SK-N-SH treated with all-trans-retinoic acid at 6 μM for 48 hours (cell line): ENCODE measurements around the gene NAT8L.

Source experiments
- BACH2 ChIP-seq: fragments of 250-450 bp; sonication (Bioruptor Pico); IDR thresholded peaks from 2 replicates; pipeline ENCODE4 v1.9.0; 2021; ENCODE audit warnings: mild to moderate bottlenecking, borderline replicate concordance
- ISL1 ChIP-seq: fragments of 250-450 bp; sonication (Bioruptor Pico); IDR thresholded peaks from 2 replicates; pipeline ENCODE4 v2.1.2; 2022; ENCODE audit warnings: mild to moderate bottlenecking, moderate library complexity
- TOX ChIP-seq: fragments of 250-450 bp; sonication (Bioruptor Pico); IDR thresholded peaks from 2 replicates; pipeline ENCODE4 v1.8.0; 2021; ENCODE audit warnings: mild to moderate bottlenecking, moderate library complexity, borderline replicate concordance
- ZC3H10 ChIP-seq: fragments of 250-450 bp; sonication (Bioruptor Pico); IDR thresholded peaks from 2 replicates; pipeline ENCODE4 v1.5.1; 2021; ENCODE audit warnings: mild to moderate bottlenecking, moderate library complexity
- ZFP30 ChIP-seq: fragments of 450-650 bp; formaldehyde crosslinking; IDR thresholded peaks from 2 replicates; pipeline ENCODE4 v1.5.0; 2022; ENCODE audit warnings: mild to moderate bottlenecking, moderate library complexity
- TF ChIP-seq, protein P1 (sequence below): fragments of 250-450 bp; sonication (Bioruptor Pico); IDR thresholded peaks from 2 replicates; pipeline ENCODE4 v1.8.0; 2020; ENCODE audit warnings: mild to moderate bottlenecking, moderate library complexity, borderline replicate concordance

DNA sequence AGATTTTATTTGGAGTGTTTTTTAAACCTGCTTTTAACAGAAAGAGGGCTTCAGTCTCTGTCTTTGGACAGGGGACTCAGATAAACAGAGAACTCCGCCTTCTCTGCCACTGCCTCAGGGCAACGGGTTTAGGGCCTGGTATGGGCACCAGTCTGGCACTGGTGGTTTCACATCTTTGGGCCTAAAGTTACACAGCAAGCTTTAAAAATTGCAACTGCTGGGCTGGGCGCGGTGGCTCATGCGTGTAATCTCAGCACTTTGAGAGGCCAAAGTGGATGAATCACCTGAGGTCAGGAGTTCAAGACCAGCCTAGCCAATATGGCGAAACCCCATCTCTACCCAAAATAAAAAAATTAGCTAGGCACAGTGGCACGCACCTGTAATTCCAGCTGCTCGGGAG lies 10.3 kb upstream of the NAT8L start:
- no peak for TF ChIP-seq ZFP30 (CRISPR knock-in tag)
- TF ChIP-seq, protein P1, sequence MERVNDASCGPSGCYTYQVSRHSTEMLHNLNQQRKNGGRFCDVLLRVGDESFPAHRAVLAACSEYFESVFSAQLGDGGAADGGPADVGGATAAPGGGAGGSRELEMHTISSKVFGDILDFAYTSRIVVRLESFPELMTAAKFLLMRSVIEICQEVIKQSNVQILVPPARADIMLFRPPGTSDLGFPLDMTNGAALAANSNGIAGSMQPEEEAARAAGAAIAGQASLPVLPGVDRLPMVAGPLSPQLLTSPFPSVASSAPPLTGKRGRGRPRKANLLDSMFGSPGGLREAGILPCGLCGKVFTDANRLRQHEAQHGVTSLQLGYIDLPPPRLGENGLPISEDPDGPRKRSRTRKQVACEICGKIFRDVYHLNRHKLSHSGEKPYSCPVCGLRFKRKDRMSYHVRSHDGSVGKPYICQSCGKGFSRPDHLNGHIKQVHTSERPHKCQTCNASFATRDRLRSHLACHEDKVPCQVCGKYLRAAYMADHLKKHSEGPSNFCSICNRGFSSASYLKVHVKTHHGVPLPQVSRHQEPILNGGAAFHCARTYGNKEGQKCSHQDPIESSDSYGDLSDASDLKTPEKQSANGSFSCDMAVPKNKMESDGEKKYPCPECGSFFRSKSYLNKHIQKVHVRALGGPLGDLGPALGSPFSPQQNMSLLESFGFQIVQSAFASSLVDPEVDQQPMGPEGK, result no peak
- TF ChIP-seq BACH2 (CRISPR knock-in tag), result no peak
- no peak for TF ChIP-seq TOX (CRISPR knock-in tag)
- no peak for TF ChIP-seq ISL1 (CRISPR knock-in tag)
- TF ChIP-seq ZC3H10 (CRISPR knock-in tag), result no peak
